Measurements from ENCODE around the gene ITFG1.

DNA sequence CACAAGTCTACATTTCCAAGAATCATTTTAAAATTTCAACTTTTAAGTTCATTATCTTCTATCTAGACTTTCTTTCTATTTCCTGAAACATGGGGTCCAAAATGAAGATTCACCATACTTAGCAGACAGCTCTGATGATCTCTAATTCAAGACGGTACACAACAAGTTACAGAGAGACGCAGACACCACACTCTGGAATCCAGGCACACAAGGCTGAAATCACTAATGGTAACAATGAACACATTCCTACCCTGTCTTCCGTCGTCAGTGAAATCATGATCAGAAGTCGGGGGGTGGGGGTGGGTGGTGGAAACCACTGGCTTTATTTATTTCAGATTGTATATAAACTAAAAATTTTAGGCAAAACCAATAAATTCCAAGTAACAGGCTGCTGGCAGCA is 78.5 kb downstream of the ITFG1 start:
- TF ChIP-seq, protein P1, sequence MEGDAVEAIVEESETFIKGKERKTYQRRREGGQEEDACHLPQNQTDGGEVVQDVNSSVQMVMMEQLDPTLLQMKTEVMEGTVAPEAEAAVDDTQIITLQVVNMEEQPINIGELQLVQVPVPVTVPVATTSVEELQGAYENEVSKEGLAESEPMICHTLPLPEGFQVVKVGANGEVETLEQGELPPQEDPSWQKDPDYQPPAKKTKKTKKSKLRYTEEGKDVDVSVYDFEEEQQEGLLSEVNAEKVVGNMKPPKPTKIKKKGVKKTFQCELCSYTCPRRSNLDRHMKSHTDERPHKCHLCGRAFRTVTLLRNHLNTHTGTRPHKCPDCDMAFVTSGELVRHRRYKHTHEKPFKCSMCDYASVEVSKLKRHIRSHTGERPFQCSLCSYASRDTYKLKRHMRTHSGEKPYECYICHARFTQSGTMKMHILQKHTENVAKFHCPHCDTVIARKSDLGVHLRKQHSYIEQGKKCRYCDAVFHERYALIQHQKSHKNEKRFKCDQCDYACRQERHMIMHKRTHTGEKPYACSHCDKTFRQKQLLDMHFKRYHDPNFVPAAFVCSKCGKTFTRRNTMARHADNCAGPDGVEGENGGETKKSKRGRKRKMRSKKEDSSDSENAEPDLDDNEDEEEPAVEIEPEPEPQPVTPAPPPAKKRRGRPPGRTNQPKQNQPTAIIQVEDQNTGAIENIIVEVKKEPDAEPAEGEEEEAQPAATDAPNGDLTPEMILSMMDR (IDR thresholded peaks at IDR 0.05) = no peak
- TF ChIP-seq POLR2AphosphoS5 (IDR thresholded peaks at IDR 0.05) (no peak), POLR2A (IDR thresholded peaks at IDR 0.05) (no peak), EP300 (IDR thresholded peaks at IDR 0.05) (no peak)

Data from suprapubic skin (tissue), 4 donors.